GM21360 (cell line): Measurements from ENCODE around the gene RAB11FIP3.
"Not testable (repeated sequence)": the region's sequence is repeated elsewhere in the genome, so short reads cannot be mapped to it uniquely, and the experiment has no call there.

ENCODE experiments used
- ATAC-seq: cut with Tn5 transposase; IDR thresholded peaks from one replicate; pipeline ENCODE4 v1.9.1; 2021; ENCODE audit warnings: mild to moderate bottlenecking, moderate library complexity; ENCODE audit not compliant: unreplicated experiment

RAB11FIP3 gene

DNA sequence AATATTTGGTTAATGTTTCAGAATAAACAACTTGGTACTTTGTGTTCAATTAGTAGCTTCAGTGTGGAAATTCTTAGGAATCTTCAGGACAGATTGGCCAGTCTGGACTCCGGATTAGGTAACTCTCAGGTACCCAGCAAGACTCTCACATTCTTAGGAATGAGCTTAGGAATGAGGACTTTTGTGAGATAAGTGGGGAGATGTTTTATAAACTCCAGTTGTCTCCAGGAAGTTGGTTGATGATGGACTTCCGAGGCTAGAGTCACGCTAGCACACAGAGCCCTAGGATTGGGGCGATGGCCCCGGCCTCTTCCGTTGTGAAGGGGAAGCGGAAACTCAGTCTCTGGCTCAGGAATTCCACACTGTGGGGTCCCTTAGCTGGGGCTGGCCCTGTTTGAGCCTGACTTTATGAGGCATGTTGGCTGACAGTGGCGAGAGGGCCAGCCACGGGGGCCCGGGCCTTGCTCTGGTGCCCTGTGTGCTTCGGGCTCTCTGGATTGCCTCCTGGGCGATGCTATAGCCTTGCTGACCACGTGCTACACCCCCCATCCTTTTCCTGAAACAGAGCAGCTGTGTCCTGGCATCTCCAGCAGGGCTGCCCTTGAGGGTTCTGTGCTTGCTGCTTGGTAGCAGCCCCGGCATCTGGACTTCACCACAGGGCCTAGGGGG, 32.4 kb downstream of the RAB11FIP3 start:
- ATAC-seq: no peak

- no peak for ATAC-seq
These were observed 34.3 kb downstream of the RAB11FIP3 start for GRCh38 chr16:459761-460160.

- no peak for ATAC-seq
These were observed 35.3 kb downstream of the RAB11FIP3 start for GRCh38 chr16:460787-461186.

DNA sequence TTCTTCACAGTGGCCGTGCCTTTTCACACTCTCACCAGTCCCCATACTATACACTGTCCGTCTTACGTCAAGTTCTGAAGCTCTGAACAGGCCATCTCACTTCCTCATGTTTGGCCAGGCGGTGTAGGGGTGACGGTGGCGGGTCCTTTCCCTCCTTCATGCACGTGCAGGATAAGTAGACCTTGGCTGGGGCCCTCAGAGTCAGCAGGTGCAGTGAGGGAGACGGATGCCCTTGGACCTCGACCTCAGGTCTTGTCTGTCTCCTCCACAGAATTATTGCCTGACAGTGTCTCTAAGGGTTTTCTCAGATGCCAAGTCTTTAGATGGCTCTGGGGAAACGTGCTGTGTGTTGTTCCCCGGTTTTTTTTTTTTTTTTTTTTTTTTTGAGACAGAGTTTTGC, 37.6 kb downstream of the RAB11FIP3 start:
- no peak for ATAC-seq

GRCh38 chr16:466651-467050, 41.2 kb downstream of the RAB11FIP3 start:
- no peak for ATAC-seq

DNA sequence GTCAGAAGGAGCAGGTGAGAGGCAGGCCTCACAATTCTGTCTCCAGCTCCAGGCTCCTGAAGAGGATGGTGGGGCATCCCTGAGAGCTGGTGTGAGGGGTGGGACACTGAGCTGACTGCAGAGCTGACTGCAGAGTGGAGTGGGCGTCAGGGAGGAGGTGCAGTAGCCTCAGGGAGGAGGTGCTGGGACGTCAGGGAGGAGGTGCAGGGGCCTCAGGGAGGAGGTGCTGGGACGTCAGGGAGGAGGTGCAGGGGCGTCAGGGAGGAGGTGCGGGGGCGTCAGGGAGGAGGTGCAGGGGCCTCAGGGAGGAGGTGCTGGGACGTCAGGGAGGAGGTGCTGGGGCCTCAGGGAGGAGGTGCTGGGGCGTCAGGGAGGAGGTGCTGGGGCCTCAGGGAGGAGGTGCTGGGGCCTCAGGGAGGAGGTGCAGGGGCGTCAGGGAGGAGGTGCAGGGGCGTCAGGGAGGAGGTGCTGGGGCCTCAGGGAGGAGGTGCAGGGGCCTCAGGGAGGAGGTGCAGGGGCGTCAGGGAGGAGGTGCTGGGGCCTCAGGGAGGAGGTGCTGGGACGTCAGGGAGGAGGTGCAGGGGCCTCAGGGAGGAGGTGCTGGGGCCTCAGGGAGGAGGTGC, 41.9 kb downstream of the RAB11FIP3 start:
- ATAC-seq: not testable (repeated sequence)

DNA sequence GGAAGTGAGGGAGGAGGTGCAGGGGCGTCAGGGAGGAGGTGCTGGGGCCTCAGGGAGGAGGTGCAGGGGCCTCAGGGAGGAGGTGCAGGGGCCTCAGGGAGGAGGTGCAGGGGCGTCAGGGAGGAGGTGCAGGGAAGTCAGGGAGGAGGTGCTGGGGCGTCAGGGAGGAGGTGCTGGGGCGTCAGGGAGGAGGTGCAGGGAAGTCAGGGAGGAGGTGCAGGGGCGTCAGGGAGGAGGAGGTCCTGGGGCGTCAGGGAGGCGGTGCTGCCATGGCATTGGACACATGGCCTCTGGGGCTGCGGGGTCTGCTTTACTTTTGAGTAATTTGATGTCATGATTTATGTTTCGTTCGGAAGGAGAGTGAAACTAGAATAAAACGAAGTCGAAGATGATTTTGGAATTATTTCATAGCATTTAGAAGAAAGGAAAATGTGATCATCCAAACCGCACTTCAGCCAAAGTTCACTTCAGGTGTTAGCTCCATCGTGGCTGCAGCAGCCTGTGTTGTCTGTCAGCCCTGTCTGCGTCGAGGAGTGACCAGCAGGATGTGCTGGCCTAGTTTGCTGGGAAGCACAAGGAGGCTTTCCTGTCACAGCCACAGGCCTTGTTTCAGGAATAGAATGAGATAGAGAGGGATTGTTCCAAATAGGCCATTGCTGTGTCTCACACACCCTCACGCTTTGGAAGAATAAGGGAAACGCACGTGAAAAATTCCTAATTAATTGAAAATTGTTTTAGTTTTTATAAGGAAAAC, 42.8 kb downstream of the RAB11FIP3 start:
- no peak for ATAC-seq

DNA sequence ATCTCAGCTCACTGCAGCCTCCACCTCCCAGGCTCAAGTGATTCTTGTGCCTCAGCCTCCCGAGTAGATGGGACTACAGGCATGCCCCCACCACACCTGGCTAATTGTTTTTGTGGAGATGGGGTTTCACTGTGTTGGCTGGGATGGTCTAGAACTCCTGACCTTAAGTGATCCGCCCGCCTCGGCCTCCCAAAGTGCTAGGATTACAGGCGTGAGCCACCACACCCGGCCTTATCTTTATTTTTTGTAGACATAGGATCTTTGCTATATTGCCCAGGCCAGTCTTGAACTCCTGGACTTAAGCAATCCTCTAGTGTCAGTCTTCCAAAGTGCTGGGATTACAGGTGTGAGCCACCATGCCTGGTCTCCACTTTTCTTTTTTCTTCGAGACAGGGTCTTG, 44.0 kb downstream of the RAB11FIP3 start:
- ATAC-seq: not testable (repeated sequence)

GRCh38 chr16:470418-470817, 45.0 kb downstream of the RAB11FIP3 start:
- ATAC-seq: no peak

DNA sequence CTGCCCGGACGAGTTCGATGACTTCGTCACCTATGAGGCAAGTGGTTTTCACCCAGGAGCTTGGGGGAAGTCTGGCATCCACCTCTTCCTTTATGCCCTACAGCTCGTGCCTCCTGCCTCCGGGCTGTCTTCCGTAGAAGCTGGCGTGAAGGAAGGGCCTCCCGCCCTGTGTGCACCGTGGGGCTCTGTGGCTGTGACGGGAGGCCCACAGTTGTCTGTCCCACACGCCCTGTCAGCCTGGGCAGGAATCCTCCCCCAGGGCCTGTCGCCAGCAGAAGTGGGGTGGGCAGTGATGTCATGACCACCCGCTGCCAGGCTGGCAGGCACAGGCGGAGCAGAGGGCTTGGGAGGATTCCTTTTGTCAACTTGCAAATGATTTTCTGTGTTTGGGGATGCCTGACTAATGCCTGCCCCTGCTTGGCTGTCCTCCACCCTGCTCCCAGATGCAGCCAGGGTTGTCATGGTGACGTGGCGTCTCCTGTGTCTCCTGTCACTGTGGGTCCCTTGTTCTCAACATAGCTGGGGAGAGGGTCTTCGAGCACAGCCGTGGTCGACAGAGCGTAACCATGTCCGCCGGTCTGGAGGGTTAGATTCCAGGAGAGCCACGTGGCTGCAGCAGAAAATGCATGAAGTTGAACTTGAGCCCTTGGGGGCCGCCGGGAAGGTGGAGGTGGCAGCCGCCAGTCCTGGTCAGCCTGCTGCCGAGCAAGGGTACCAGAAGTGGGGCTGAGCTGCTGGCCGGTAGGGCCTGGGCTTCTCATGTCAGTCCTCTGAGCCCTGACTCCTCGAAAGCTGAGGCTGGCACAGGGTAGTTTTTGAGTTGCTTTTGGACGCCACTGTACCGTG, 46.1 kb downstream of the RAB11FIP3 start:
- no peak for ATAC-seq

- ATAC-seq: no peak
These were observed 46.7 kb downstream of the RAB11FIP3 start for GRCh38 chr16:472199-472504.

GRCh38 chr16:473046-474043, 47.9 kb downstream of the RAB11FIP3 start:
- ATAC-seq: no peak

- no peak for ATAC-seq
These were observed 49.1 kb downstream of the RAB11FIP3 start for GRCh38 chr16:474420-475122.

GRCh38 chr16:476039-476438, 50.6 kb downstream of the RAB11FIP3 start:
- ATAC-seq: no peak

DNA sequence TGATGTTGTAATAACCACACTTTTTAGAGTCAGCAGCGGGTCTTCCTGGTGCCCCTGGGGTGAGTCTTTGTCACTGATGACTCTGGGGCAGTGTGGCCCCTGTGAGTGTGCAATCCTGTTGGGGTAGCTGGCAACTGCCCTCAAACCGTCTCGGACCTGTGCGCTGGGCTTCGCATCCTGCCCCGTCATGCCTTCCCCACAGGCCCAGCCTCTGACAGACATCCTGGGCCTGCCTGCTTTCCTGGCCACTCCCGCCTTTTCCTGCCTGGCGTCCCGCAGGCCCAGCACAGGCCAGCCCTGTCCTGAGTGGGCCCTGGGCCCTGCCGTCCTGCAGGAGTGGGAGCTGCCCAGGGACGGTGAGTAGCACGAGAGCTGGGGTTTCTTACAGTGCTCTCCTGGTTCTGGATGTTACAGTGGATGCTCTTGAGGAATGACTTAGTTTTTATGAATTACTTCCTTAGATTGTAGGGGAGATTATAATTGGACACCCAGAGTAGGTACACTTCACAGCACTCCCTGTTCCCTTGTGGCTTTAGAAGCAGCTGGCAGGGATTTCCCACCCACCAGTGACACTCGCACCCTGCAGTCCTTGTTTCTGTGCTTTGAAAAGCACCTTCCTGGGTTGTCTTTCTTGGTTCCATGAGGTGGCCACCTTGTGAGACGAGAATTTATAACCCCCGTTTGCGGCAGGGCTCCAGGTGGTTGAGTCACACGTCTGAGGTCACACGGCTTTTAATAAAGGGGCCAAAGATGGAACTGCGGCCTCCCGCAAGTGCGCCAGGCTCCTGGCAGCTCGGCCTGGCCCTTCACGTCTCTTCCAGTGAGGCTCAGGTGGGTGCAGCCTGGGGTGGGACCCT, 52.1 kb downstream of the RAB11FIP3 start:
- ATAC-seq: no peak

DNA sequence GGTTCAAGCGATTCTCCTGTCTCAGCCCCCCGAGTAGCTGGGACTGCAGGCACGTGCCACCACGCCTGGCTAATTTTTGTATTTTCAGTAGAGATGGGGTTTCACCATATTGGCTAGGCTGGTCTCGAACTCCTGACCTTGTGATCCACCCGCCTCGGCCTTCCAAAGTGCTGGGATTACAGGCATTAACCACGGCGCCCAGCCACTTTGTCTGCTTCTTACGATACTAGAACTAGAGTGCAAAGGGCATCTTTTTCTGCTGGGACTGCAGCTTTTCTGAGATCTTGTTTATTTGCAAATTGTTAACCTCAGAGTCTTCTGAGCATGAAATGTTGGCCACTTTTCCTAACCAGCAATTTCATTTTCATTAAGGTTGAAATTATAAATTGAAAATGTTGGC, 52.8 kb downstream of the RAB11FIP3 start:
- not testable (repeated sequence) for ATAC-seq

- ATAC-seq: no peak
These were observed 57.2 kb downstream of the RAB11FIP3 start for GRCh38 chr16:482468-483185.
